Activated effector memory CD4-positive, alpha-beta T cell treated with Interleukin-2 at 50 U/mL for 16 hours (primary cell): ENCODE data around the gene SKI.

Source experiments
- DNase-seq: peaks from one replicate; pipeline ENCODE4 v3.0.0-alpha.2; 2020

Gene SKI

DNA sequence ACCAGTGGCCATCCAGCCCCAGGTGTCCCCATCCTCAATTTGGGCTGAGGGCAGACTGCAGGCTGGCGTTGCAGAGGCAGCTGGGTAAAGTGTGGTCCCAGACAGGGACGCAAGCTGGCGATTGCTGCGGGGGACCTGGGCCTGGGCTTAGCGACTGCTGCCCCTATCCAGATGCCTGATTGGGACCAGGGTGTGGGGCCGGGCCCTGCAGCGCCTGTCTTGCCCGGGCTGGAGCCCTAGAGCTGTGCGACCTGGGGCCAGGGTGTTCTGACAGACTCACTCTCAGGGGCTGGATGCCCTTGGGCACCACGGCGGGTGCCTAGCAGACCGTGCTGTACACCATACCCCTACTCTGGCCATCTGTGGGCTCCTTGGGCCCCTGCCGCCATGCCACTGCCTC lies 17.3 kb upstream of the SKI start:
- DNase-seq, result no peak

DNA sequence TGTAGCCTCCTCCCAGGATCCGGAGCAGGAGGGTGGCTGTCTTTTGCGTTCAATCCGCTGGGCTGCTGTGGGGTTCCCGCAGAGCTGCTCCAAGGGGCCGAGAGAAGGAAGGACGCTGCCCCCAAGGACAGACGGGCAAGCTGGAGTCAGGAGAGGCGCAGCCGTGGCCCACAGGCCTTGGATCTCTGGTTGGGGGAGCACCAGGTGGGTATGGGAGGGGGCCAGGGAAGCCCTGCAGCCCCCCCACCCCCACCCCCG lies 15.9 kb upstream of the SKI start:
- no peak for DNase-seq

DNA sequence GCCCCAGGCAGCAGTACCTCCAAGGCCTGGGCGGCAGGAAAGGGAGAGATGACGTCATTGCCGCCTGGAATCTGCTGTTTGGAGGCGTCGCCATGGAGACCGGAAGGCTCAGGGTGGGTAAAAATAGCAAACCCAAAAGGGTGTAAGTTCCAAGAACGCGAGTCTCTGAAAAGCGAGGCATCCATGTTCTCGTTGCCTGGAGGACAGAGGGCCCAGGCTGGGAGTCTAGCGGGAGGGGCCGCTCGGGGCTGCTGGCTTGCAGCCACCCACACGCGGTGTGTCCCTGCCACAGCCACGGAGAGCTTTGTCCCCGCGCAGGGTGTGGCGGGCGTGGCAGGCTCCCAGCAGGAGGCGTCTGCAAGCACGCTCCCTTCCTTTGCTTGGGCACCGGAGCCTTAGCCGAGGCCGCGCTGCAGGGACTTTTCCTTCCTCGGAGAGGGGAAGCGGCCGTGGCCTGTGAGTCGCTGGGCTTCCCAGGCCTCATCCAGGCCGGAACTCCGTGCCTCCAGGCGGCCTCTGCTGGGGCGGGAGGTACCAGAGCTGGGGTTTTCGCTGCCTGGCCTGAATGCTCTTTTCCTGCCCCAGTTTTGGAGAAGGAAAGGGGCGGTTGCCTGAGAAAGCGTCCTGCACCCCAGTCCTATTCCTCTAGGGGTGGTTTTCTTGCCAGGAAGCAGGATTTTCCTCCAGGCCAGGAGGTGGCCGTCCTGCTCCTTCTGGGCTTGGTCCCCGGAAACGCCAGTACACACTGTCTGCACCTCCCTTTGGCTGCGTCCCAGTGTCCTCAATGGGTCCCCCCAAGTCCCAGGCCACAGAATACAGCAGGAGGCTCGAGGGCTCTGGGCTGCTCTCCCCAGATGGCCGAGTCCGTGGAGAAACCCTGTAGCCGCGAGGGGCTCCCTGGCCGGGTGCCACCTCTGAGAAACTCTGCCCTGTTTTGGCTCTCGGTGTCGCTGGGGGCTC lies 15.3 kb upstream of the SKI start:
- peak; percentile 43 for DNase-seq

DNA sequence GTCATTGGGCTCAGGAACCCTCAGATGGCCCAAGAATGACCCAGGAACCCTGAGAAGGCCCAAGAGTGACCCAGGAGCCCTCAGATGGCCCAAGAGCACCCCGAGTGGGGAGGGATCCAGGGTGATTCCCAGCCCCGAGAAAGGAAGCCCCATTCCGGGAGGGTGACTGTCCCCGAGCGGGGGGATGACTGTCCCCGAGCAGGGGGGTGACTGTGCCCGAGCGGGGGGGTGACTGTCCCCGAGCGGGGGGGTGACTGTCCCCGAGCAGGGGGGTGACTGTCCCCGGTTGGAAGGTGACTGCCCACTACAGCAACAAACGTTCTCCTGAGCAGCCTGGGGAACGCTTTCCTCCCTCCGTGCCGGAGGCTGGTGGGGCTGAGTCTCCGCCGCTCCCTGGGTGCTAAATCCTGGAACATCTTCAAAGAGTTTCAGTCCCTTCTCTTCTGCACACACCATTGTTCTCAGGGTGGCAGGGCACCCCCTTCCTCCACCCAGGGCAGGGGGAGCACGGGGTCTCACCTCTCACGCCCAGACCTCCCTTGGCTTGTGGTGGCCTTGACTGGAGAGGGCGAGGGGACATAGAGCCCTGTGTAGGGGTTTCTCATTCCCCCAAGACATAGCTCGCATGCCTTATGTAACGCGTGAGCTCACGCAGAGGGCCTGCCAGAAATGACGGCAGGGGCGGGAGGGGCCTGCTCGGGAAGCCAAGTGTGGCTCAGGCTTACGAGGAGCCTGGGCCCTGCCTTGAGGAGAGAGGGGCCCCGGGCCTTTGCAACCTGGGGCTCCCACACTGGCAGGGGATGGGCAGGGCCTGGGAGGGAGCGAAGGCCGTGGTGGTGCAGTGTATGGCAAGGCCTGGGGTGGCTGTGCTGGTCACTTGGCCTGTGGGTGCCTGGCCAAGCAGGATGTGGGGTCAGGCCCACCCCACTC lies 14.3 kb upstream of the SKI start:
- DNase-seq, result no peak

DNA sequence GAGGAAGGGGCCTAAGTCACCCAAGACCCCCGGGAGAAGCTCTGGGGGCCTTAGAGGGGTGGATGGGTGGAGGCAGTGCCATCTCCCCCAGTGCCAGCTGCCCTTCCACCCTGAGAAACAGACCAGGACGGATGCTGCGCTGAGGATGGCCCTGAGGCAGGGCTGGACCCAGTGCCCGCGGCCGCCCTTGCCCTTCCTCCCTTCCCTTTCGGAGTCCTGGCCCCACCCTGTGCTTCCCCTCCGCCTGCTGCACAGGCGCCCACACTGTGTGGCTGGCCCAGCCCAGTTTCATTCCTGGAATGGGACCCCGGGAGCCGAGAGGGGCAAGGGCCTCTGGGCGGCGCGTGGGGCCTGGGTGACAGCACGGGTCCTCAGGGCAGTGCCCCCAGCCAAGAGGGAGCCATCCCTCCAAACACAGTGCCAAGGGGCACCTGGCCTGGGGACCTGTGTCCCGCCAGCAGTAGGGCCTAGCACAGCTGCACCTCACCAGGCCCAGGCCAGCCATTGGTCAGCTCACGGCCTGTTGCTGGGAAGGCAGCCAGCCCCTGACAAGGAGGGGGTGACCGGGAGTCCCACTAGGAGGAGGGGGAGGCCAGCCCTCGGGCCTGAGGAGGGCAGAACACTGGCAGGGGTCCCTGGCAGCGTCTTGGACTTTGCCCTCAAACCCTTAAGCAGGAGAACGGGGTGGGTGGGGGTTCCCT lies 13.4 kb upstream of the SKI start:
- no peak for DNase-seq

DNA sequence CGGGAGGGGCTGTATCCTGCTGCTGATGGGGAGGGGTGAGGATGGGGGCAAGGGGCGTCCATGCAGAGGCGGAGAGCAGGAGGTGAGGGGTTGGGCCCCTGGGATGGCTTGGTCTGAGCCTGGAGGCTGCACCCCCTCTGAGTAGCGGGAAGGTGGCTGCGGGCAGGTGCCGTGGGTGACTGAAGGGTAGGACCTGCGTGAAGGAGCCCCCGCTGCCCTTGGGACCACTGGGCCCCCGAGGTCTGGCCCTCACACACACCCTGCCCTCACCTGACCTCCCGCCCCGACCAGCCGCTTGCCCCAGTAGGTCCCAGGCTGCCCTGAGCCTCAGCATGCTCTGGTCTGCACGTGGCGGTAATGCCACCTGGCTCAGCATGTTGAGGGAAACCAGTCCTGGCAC lies 12.8 kb upstream of the SKI start:
- no peak for DNase-seq

DNA sequence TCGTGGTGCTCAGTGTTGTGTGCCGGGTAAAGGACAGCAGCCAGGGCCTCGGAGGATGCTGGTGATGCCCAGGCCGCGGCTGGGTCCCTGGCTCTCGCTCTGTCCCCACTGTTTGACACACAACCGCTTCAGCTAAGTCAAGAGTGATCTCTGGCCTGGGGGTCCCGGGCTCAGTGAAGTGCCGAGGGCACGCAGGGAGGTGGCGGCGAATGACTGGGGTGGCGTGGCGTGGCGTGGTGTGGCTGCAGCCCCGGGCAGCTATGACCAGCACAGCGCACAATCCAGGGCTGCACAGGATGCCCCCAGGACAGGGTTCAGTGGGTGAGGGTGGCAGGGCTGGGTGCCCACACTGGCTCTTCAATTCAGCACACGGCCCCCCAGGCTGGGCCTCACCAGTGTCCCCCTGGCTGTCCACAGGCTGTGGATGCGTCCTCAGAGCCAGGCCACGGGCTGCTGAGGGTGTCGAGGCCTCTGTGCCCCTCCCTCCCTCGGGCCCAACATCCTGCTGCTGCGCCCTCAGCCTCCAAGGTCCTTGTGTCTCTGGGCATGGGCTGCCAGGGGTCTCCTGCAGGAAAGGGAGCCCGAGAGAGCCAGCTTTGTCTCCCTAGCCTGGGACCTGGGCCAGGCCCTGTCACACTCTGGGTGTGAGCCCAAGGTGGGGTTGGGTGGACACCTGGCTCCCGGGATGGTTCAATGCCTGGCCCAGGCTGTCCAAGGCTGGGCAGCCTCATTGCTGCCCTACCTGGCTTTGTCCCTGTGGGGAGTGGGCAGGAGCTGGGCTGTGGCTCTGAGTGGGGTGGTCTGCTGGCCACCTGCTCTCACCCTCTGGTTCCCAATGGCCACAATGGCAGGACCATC lies 12.0 kb upstream of the SKI start:
- no peak for DNase-seq

DNA sequence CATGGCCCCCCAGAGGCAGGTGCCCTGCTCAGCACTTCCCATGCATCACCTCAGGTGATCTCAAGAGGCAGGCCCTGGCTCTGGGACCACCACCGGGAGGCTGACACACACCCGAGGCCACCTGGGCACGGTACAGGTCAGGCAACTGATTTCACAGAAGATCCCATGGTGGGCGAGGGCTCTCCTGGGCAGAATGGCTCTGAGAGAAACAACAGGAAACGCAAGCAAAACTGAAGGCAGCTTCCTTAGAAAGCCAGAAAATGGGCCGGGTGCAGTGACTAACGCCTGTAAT lies 11.4 kb upstream of the SKI start:
- DNase-seq, result no peak

DNA sequence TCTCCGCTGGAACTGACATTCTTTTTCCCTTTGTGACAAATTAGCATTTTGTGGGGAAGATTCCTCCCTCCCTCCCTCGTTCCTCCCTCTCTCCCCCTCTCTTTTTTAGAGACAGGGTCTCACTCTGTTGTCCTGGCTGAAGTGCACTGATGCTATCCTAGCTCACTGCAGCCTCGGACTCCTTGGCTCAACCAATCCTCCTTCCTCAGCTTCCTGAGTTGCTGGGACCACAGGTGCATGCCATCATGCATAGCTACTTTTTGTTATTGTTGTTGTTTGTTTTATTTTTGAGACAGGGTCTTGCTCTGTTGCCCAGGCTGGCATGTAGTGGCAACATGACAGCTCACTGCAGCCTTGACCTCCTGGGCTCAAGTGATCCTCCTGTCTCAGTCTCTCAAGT lies 6.8 kb upstream of the SKI start:
- no peak for DNase-seq

DNA sequence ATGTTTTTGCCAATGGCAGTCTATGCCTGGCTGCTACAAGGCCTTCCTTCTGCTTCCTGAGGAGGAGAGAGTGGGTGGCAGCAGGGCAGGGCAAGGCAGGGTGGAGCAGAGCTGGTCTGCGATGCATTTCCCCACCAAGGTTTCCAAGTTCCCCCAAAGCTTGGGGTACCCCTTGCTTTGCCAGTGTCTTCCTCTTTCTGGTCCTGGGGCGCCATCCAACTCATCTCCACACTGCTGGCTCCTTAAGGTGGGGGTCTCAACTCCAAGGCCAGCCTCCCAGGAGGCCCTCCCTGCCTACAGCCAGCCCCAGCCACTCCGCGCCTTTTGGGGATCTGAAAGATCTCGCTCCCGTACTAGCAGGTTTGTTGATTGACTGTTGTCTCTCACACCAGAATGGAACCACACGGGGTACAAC lies 3.9 kb upstream of the SKI start:
- DNase-seq, result no peak

DNA sequence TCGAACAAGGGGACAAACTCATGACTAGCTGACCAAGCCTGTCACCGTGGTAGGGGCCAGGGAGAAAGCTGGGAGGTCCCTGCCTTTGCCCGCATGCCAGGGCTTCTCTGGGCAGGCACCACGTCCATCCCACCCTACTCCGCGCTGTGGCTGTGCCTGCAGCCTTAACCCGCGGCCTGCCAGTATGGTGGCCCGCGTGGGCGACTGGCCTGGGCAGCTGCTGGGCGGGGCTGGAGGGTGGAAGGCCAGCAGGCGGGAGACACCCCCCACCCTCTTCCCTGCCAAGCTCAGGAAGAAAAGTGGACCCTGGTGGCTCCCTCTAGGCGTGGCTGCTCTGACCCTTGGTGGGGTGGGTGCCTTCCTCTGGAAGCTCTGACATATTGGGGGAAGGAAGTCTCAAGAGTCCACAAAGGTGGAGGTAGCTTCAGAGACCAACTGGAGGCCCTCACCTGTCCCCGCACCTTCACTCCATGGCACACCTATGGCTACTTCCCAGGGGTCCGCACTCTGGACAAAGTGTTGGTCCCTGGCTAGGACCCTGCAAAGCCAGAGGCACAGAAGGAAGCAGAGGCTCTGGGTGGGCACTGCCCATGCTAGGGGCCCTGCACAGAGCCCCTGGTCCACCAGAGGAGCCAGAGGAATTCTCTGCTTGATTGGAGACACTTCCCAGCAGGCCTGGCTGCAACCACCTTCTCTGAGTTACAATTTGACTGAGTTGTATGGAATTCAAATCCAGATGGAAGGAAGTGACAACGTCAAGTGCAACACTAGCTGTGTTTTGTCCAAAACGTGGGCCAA lies 3.3 kb upstream of the SKI start:
- no peak for DNase-seq

DNA sequence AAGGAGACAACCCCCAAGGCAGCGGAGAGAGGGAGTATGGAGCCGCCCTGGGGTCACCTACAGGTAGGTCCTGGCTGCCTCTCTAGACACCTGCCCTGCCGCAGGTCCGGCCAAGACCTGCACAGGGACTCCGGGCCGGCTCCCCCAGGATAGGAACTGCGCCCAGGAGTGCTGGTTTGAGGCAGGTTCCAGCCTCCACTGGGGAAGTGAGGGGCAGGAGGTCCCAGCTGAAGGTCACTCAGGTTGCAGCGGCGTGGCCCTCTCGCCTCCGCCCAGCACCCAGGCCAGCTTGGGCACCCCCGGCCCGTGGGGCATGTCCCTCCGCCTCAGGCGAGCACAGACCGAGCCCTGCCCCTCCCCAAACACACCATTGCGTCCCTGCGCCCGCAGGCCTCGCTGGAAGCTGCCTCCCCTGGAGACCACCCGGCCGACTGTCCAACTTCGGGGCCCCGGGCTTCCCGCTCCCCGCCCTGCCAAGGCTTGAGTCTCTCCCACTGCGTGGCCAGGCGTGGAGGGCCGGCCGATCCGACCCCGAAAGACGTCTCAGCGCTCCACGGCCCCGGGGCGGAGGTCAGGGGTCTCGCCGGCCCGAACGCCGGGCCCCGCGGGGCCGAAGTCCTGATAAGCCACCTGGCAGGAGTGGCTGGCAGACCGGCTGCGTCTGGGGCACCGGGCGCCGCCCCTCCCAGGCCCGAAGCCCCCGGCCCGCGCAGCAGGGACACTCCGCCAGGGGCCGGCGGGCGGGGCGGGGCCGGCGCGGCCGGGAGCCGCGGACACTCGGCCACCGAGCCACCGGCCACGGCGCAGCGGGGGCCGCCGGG lies 1.4 kb upstream of the SKI start:
- no peak for DNase-seq

DNA sequence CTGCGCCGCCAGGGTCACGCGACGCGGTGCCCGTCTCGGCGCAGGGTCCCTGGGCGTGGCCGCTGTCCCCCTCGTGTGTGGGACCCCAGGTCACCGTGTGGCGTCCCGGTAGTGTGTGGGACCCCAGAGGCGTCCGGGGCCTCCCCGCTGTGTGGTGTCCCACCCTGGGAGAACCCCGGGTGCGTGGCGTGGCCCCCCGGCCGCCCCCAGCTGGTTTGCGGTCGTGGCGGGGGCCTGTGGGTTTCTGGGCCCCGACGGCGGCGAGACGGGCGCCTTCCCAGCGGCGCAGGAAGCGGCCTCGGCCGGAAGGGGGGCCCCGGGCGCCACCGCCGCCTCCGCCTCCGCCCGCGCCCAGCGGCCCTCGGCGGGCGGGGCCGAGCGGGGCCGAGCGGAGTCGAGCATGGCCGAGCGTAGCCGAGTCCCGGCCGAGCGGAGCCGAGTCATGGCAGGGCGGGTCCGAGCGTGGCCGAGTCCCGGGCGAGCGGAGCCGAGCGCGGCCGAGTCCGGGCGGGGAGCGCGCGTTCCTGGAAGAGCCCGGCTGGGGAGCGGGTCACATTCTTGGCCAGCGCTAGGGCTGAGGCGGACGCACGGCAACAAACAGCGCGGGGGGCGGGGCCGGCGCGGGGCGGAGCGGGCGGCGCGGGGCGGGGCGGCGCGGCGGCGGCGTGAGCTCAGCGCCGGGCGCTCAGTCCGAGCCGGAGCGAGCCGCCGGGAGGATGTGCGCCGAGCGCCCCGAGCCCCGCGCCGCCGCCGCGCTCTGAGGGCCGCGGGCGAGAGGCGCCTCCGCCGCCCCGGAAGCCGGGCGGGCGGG lies 568 bp upstream of the SKI start:
- DNase-seq, result peak; percentile 93

DNA sequence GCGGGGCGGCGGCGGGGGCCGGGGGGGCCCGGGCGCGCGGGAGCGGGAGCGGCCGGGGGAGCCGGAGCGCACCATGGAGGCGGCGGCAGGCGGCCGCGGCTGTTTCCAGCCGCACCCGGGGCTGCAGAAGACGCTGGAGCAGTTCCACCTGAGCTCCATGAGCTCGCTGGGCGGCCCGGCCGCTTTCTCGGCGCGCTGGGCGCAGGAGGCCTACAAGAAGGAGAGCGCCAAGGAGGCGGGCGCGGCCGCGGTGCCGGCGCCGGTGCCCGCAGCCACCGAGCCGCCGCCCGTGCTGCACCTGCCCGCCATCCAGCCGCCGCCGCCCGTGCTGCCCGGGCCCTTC lies 546 bp downstream of the SKI start:
- no peak for DNase-seq

DNA sequence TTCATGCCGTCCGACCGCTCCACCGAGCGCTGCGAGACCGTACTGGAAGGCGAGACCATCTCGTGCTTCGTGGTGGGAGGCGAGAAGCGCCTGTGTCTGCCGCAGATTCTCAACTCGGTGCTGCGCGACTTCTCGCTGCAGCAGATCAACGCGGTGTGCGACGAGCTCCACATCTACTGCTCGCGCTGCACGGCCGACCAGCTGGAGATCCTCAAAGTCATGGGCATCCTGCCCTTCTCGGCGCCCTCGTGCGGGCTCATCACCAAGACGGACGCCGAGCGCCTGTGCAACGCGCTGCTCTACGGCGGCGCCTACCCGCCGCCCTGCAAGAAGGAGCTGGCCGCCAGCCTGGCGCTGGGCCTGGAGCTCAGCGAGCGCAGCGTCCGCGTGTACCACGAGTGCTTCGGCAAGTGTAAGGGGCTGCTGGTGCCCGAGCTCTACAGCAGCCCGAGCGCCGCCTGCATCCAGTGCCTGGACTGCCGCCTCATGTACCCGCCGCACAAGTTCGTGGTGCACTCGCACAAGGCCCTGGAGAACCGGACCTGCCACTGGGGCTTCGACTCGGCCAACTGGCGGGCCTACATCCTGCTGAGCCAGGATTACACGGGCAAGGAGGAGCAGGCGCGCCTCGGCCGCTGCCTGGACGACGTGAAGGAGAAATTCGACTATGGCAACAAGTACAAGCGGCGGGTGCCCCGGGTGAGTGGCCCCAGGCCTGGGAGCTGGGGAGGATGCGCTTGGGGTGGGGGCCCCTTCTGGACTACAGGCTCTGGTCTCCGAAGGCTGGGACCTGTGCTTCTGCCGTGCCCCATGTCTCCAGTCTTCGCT lies 1.1 kb downstream of the SKI start:
- DNase-seq, result peak; percentile 45

DNA sequence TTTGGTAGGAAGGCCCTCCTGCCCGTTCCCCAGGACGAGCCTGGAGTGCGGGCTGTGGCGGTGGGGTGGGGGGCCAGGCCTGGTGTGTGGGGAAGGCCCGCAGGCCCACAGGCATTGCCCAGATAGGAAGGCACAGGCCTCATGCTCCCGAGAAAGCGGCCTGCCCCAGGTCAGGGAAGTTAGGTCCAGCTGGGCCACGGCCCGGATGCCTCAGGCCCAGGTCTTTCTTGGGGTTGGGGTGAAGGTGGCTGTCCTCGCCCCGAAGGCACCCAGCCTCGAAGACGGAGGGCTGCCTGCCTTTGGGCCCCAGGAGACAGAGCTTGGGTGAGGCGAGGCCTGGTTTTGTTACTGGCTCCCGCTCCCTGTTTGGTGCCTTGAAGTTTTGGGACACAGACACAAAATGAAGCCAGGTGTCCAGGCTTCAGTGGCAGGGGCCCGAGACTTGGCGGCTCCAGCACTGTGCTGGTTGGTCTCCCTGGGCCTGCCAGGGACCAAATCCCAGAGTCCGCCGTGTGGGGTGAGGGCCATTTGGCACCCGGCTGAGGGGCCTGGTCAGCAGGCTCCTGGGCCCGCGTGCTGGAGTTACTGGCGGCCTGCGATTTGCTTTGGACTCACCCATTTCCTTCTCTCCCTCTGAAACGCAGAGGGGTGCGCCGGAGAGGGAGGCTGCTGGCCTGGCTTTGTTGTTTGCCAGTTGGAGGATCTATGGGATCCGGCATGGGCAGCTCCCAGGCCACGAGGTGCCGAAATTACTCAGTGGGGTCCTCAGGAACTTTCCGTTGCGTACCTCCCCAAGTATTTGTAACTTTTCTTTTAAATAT lies 2.0 kb downstream of the SKI start:
- DNase-seq, result no peak

DNA sequence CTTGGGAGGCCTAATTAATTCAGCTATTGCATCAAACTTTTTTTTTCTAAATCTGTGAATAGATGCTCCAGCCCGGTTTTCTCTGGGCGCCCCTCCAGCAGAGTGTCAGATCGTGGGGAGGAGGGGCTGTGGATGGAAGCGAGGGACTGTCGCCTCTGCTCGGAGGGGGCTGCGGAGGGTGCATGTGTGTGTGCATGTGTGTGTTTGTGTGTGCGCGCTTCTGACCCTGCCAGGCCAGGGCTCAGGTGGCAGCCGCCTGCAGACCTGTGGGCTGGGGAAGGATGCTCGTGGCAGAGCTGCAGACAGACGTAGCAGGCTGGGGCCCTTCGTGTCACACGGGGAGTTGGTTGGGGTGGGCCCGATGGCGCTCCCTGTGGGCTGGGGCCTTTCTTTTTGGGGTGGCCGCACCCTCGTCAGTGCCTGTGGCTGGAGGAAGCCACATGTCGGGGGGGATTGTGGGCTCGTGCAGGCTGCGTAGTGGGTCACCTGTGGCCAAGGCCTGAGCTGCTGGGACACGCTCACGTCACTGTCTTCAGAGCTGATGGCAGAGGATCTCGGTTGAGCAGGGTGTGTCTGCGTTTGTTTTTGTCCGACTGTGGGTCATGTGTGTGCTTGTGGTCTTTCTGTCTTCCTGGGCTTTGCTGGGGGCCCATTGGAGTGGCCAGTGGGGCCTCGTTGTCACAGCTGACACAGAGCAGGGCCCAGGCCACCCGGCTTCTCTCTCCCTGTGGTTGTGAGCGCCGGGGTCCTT lies 2.8 kb downstream of the SKI start:
- peak; percentile 56 for DNase-seq
